Myocyte (in vitro differentiated cells): Measurements from ENCODE around the gene LRRC41. TPM values are rescaled to one million over a fixed set of nuclear protein-coding genes. Genes with fewer than 3 reads are reported as not detected.
"Not testable (repeated sequence)": the region's sequence is repeated elsewhere in the genome, so short reads cannot be mapped to it uniquely, and the experiment has no call there.

ENCODE experiments used
- DNase-seq: peaks from one replicate; pipeline ENCODE4 v3.0.0-alpha.2; 2012; ENCODE audit warnings: low read depth
- total RNA-seq: library from RNA; depleted of rRNA; stranded (reverse); fragments of >200 nt; gene quantifications from 2 replicates; pipeline ENCODE4 v1.2.3, GENCODE V29; 2014

The LRRC41 gene
- total RNA-seq, 1 donor from 2014 or later, result 97.9 TPM

- not testable (repeated sequence) for DNase-seq
These were observed 22.1 kb upstream of the LRRC41 start for GRCh38 chr1:46325285-46326076.

DNA sequence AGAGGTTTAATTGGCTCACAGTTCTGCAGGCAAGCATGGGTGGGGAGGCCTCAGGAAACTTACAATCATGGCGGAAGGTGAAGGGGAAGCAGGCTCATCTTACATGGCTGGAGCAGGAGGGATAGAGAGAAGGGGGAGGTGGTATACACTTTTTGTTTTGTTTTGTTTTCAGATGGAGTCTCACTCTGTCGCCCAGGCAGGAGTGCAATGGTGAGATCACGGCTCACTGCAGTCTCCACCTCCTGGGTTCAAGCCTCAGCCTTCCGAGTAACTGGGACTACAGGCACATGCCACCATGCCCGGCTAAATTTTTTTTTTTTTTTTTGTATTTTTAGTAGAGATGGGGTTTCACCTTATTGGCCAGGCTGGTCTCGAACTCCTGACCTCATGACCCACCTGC, 18.8 kb upstream of the LRRC41 start:
- DNase-seq, result not testable (repeated sequence)

- DNase-seq, result not testable (repeated sequence)
These were observed 16.8 kb upstream of the LRRC41 start for GRCh38 chr1:46319960-46320914.

- DNase-seq, result not testable (repeated sequence)
These were observed 15.9 kb upstream of the LRRC41 start for GRCh38 chr1:46319301-46319700.

- DNase-seq, result no peak
These were observed 13.9 kb upstream of the LRRC41 start for GRCh38 chr1:46317323-46317722.

GRCh38 chr1:46315669-46316403, 12.4 kb upstream of the LRRC41 start:
- peak; percentile 10 for DNase-seq

- DNase-seq, result no peak
These were observed 6.9 kb upstream of the LRRC41 start for GRCh38 chr1:46310321-46310720.

- DNase-seq, result no peak
These were observed 6.2 kb upstream of the LRRC41 start for GRCh38 chr1:46309401-46310159.

DNA sequence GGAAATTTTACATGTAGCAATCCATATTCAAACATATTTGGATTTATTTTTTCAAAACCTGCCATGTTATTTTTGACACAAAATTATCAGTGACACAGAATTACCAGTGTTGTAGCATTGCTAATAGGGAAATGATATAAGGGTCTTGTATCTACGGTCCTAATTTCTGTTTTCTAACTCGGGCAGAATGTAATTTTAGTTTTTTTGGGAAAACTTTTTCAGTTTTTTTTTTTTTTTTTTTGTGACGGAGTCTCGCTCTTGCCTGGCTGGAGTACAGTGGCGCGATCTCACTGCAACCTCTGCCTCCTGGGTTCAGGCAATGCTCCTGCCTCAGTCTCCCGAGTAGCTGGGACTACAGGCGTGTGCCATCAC, 2.7 kb upstream of the LRRC41 start:
- no peak for DNase-seq

- no peak for DNase-seq
These were observed 483 bp upstream of the LRRC41 start for GRCh38 chr1:46303872-46304326.

- no peak for DNase-seq
These were observed 777 bp downstream of the LRRC41 start for GRCh38 chr1:46302641-46303037.

- DNase-seq, result peak; percentile 64
These were observed 1.4 kb downstream of the LRRC41 start for GRCh38 chr1:46301808-46302640.

DNA sequence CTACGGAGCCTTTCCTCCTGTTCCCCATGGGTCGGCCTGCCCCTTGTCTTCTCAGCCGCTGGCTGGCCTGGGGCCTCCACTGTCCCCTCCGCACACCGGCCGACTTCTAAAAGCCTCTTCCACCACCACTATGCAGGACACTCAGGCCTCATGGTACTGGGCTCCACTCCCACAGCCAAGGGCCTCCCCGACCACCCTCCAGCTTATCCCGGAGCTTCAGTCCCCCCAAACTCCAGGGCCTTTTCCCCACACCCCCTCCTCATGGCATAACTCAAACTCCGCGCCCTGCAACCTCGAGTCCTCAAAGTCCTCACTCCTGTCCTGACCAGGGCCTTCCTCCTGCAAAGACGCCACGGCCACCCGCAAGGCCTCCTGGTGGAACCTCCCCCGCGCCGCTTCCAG, 2.0 kb downstream of the LRRC41 start:
- peak; percentile 36 for DNase-seq

- DNase-seq, result peak; percentile 32
These were observed 2.6 kb downstream of the LRRC41 start for GRCh38 chr1:46300673-46301405.

DNA sequence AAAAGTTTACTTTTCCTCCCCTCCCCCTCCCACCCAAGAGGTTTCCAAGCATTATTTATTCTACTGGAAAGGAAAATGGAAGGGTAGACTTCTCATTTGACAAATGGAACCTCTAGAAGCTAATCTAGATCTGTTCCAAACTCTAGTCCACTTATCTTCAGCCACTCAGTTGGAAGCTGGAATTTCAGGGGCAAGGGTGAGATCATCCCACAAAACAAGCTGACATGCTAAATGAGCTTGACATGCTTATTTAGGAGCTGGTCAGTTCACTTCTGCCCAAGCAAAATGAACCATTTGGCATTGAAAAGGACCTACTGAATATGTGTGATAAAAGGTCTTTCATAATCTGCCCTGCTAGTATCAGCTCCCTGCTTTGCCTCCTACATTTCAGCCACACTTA, 5.0 kb downstream of the LRRC41 start:
- peak; percentile 71 for DNase-seq

- no peak for DNase-seq
These were observed 8.1 kb downstream of the LRRC41 start for GRCh38 chr1:46295306-46295705.

DNA sequence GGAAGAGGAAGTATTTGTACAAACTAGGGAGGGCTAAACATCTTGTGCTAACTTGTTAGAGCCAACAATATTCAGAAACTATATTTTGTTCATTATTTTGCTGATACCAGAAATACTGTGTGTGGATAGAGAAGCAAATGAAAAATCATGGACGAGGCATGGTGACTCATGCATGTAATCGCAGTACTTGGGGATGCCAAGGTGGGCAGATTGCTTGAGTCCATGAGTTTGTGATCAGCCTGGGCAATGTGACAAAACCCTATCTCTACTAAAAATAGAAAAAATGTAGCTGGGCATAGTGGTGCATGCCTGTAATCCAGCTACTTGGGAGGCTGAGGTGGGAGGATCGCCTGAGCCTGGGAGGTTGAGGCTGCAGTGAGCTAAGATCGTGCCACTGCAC, 13.4 kb downstream of the LRRC41 start:
- no peak for DNase-seq

- no peak for DNase-seq
These were observed 14.3 kb downstream of the LRRC41 start for GRCh38 chr1:46289134-46289494.

GRCh38 chr1:46288485-46289133, 14.8 kb downstream of the LRRC41 start:
- peak; percentile 35 for DNase-seq
